Uterus (tissue), 4 donors: ENCODE results near the gene TBC1D13. TPM values are rescaled to one million over a fixed set of nuclear protein-coding genes. Genes with fewer than 3 reads are reported as not detected.

ENCODE experiments used
- DNase-seq, 2 donors: peaks; one replicate each; pipeline ENCODE4 v3.0.0-alpha.2; 2019 to 2020
- H3K27ac ChIP-seq, 2 donors: fragments of 200-600 bp; sonication (generic); 1 replicate in 1 of 2; 2 replicates in 1 of 2; pipeline ENCODE4 v1.5.1; 2016 to 2018
- H3K27me3 ChIP-seq, 2 donors: fragments of 200-600 bp; sonication (generic); one replicate each; pipeline ENCODE4 v1.5.1; 2018 to 2019; ENCODE audit warnings: control low read depth in 1 of 2
- H3K36me3 ChIP-seq, 2 donors: fragments of 200-600 bp; sonication (generic); one replicate each; pipeline ENCODE4 v1.5.1; 2019; ENCODE audit warnings: control low read depth in 1 of 2
- H3K4me1 ChIP-seq, 2 donors: fragments of 200-600 bp; sonication (generic); one replicate each; pipeline ENCODE4 v1.5.1; 2018 to 2019; ENCODE audit warnings: control low read depth in 1 of 2
- H3K4me3 ChIP-seq, 2 donors: fragments of 200-600 bp; sonication (generic); 1 replicate in 1 of 2; 2 replicates in 1 of 2; pipeline ENCODE4 v1.5.1; 2018 to 2019; ENCODE audit warnings: mild to moderate bottlenecking in 1 of 2
- H3K9me3 ChIP-seq, 2 donors: fragments of 200-600 bp; sonication (generic); one replicate each; pipeline ENCODE4 v1.5.1; 2019; ENCODE audit warnings: control low read depth in 1 of 2
- POLR2A ChIP-seq, 2 donors: fragments of 450-650 bp; IDR thresholded peaks; one replicate each; pipeline ENCODE4 v1.6.1; 2016; ENCODE audit warnings: antibody characterized with exemption in 2 of 2, mild to moderate bottlenecking in 1 of 2, moderate library complexity in 1 of 2
- intact Hi-C: fragments of 100-400 bp; cut with DNase I; formaldehyde crosslinking; loops from one replicate; pipeline ENCODE4 v1.15.1; 2023; ENCODE audit warnings: low total_unique reads
- total RNA-seq, 4 donors: library from RNA; depleted of rRNA in 3 of 4; stranded (reverse); fragments of >200 nt in 3 of 4; gene quantifications; one replicate each; pipeline versions ENCODE4 v1.1.0 to v1.2.4, GENCODE V29; 2014 to 2023
- TF ChIP-seq, protein P1 (sequence below), 4 experiments: fragments of 200-600 bp in 2 of 4; fragments of 450-650 bp in 2 of 4; sonication (generic) in 2 of 4; IDR thresholded peaks; one replicate each; pipeline ENCODE4 v1.5.1; 2016 to 2019; ENCODE audit warnings: antibody characterized with exemption in 4 of 4, mild to moderate bottlenecking in 2 of 4, moderate library complexity in 1 of 4
- donor health status: DM: yes; HTN: yes; CAD: no.

Gene TBC1D13
- total RNA-seq, 4 donors from 2014 or later: 7.1 to 26.8 (median 23.3) TPM

DNA sequence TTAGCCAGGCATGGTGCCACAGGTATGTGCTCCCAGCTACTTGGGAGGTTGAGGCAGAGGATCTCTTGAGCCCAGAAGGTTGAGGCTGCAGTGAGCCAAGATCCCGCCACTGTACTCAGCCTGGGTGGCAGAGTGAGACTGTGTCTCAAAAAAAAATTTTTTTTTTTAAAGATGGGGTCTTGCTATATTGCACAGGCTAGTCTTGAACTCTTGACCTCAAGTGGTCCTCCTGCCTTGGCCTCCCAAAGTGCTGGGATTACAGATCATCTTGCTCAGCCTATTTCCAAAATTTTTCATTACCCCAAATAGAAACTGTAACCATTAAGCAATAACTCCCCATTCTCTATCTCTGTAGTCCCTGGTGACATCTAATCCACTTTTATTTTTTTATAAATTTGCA is 4.4 kb upstream of the TBC1D13 start:
- TF ChIP-seq, protein P1, sequence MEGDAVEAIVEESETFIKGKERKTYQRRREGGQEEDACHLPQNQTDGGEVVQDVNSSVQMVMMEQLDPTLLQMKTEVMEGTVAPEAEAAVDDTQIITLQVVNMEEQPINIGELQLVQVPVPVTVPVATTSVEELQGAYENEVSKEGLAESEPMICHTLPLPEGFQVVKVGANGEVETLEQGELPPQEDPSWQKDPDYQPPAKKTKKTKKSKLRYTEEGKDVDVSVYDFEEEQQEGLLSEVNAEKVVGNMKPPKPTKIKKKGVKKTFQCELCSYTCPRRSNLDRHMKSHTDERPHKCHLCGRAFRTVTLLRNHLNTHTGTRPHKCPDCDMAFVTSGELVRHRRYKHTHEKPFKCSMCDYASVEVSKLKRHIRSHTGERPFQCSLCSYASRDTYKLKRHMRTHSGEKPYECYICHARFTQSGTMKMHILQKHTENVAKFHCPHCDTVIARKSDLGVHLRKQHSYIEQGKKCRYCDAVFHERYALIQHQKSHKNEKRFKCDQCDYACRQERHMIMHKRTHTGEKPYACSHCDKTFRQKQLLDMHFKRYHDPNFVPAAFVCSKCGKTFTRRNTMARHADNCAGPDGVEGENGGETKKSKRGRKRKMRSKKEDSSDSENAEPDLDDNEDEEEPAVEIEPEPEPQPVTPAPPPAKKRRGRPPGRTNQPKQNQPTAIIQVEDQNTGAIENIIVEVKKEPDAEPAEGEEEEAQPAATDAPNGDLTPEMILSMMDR (IDR thresholded peaks at IDR 0.05): no peak
- TF ChIP-seq POLR2A (IDR thresholded peaks at IDR 0.05): no peak
- Histone ChIP-seq H3K36me3 (no peaks in the 10 kb centered on the region), H3K27ac (no peak overlapping the region), H3K9me3 (no peaks in the 10 kb centered on the region), H3K27me3 (no peaks in the 10 kb centered on the region), H3K4me1 (no peaks in the 10 kb centered on the region), H3K4me3 (no peak overlapping the region)
- intact Hi-C loops: no loop called here
- no peak for DNase-seq

DNA sequence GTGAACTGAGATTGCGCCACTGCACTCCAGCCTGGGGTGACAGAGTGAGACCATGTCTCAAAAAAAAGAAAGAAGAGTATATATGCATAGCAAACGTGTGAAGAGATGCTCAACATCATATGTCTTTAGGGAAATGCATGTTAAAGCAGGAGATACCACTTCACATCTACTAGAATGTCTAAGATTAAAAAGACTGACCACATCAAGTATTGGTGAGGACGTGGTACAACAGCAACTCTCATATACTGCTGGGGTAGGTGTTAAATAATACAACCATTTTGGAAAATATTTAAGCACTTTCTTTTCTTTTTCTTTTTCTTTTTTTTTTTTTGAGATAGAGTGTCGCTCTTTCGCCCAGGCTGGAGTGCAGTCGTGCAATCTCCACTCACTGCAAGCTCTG is 1.6 kb upstream of the TBC1D13 start:
- Histone ChIP-seq H3K27me3 (no peaks in the 10 kb centered on the region), H3K27ac (no peak overlapping the region), H3K4me1 (peaks cover 0 to 4% of the 10 kb centered on the region in 2 donors), H3K9me3 (no peaks in the 10 kb centered on the region), H3K4me3 (no peak overlapping the region), H3K36me3 (no peaks in the 10 kb centered on the region)
- TF ChIP-seq POLR2A (IDR thresholded peaks at IDR 0.05): no peak
- TF ChIP-seq, protein P1 (IDR thresholded peaks at IDR 0.05): no peak
- intact Hi-C loops: no loop called here
- no peak for DNase-seq

DNA sequence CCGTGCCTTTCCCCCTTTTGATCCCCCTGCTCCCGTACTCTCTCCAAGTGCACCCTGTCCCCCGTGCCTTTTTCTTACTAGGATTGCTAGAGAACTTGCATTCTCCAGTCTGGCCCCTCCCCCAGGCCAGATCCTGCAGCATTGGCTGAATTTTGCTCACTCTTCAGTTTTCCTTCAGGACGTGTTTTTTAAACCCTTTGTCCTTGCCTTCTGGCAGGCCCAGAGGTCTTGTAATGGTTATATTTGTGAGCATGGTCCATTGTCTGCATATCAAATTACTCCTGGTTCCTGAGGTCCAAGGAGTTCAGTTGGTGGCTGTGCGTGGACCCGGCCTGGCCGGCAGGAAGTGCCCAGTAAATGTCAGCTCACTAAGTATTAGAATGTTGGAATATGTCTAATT is 606 bp downstream of the TBC1D13 start:
- H3K4me3 ChIP-seq: peak overlapping the region; percentile 79 to 95
- H3K27ac ChIP-seq: peak overlapping the region; percentile 86 to 89
- H3K9me3 ChIP-seq: no peaks in the 10 kb centered on the region
- TF ChIP-seq POLR2A (IDR thresholded peaks at IDR 0.05): no peak
- TF ChIP-seq, protein P1 (IDR thresholded peaks at IDR 0.05): no peak
- H3K27me3 ChIP-seq: no peaks in the 10 kb centered on the region
- intact Hi-C loops: no loop called here
- DNase-seq: no peak
- H3K4me1 ChIP-seq: peaks cover 0 to 4% of the 10 kb centered on the region in 2 donors
- H3K36me3 ChIP-seq: no peaks in the 10 kb centered on the region

DNA sequence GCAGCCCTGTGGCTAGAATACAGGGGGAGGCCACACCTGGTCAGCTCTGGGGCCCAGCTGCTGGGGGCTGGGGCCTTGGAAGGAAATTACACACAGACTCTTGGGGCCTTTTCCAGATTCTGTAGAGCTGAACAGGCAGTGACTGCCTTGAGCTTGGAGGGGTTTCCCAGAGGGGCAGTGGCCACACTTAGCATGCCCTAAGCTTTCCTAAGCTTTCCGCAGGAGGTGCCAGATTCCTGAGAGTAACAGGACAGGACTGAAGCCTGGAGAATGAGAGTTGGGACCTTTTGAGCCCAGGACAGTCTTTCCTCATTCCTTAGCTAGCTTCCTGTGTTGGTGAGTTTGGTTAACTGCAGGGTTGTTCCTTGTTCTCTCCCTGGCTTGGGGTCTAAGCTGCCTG is 1.4 kb downstream of the TBC1D13 start:
- TF ChIP-seq POLR2A (IDR thresholded peaks at IDR 0.05): no peak
- TF ChIP-seq, protein P1 (IDR thresholded peaks at IDR 0.05): no peak
- H3K27me3 ChIP-seq: no peaks in the 10 kb centered on the region
- H3K36me3 ChIP-seq: no peaks in the 10 kb centered on the region
- H3K27ac ChIP-seq: no peak overlapping the region
- H3K9me3 ChIP-seq: no peaks in the 10 kb centered on the region
- H3K4me1 ChIP-seq: peaks cover 0 to 4% of the 10 kb centered on the region in 2 donors
- H3K4me3 ChIP-seq: no peak overlapping the region
- no peak for DNase-seq
- intact Hi-C loops: no loop called here

DNA sequence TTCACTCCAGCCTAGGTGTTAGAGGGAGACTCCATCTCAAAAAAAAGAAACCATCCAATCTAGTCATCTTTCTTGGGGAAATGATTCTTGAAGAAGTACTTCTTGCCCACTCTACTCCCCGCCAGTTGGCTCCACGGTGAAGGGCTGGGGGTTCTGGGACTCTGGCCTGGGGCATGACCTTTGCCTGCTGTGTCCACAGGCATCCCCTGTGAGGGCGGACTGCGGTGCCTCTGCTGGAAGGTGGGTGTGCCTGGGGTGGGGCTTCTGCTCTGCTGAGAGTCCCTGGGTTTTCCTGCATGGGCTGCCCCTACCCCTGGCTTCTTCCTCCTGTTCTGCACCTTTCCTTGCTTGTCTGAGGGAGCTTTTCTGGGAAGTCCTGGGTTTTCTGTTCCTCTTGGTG is 3.5 kb downstream of the TBC1D13 start:
- H3K9me3 ChIP-seq: no peaks in the 10 kb centered on the region
- no peaks in the 10 kb centered on the region for H3K36me3 ChIP-seq

More for the DNA sequence above, 3.5 kb downstream of the TBC1D13 start:
- intact Hi-C loops: no loop called here
- no peak for TF ChIP-seq POLR2A (IDR thresholded peaks at IDR 0.05)
- TF ChIP-seq, protein P1 (IDR thresholded peaks at IDR 0.05): no peak
- H3K27ac ChIP-seq: no peak overlapping the region
- no peak overlapping the region for H3K4me3 ChIP-seq
- H3K27me3 ChIP-seq: no peaks in the 10 kb centered on the region
- no peak for DNase-seq
- peaks cover 0 to 4% of the 10 kb centered on the region in 2 donors for H3K4me1 ChIP-seq
